ENCODE measurements around the gene JCHAIN.

The JCHAIN gene

GRCh38 chr4:70634482-70634881, 31.8 kb downstream of the JCHAIN start:
- no peaks in the 10 kb centered on the region for H3K9me3 ChIP-seq (ENCODE audit: insufficient read depth, low read length)
- H3K4me1 ChIP-seq (ENCODE audit: insufficient read depth, insufficient read length), result no peaks in the 10 kb centered on the region
- H3K9ac ChIP-seq (ENCODE audit: insufficient read length, low read depth), result no peak overlapping the region
- no peak overlapping the region for H3K4me3 ChIP-seq (ENCODE audit: insufficient read length, low read depth)
- H3K27me3 ChIP-seq (ENCODE audit: insufficient read depth, insufficient read length), result no peaks in the 10 kb centered on the region
- TF ChIP-seq SUZ12 (IDR thresholded peaks at IDR 0.05; ENCODE audit: extremely low read depth, insufficient read depth, insufficient read length) (no peak), YY1 (IDR thresholded peaks at IDR 0.05; ENCODE audit: insufficient read depth, insufficient read length) (no peak), ZNF274 (IDR thresholded peaks at IDR 0.05; ENCODE audit: low read depth, low read length) (no peak)
- DNase-seq (ENCODE audit: low read depth, low spot score), result no peak
- no peaks in the 10 kb centered on the region for H3K36me3 ChIP-seq (ENCODE audit: insufficient read depth, insufficient read length, low read length)

- no peak for TF ChIP-seq YY1 (IDR thresholded peaks at IDR 0.05; ENCODE audit: insufficient read depth, insufficient read length)
- TF ChIP-seq SUZ12 (IDR thresholded peaks at IDR 0.05; ENCODE audit: extremely low read depth, insufficient read depth, insufficient read length), result no peak
- no peak for TF ChIP-seq ZNF274 (IDR thresholded peaks at IDR 0.05; ENCODE audit: low read depth, low read length)
- no peak overlapping the region for H3K9ac ChIP-seq (ENCODE audit: insufficient read length, low read depth)
- no peaks in the 10 kb centered on the region for H3K9me3 ChIP-seq (ENCODE audit: insufficient read depth, low read length)
- no peaks in the 10 kb centered on the region for H3K27me3 ChIP-seq (ENCODE audit: insufficient read depth, insufficient read length)
- no peak for DNase-seq (ENCODE audit: low read depth, low spot score)
- H3K4me1 ChIP-seq (ENCODE audit: insufficient read depth, insufficient read length), result no peaks in the 10 kb centered on the region
- H3K4me3 ChIP-seq (ENCODE audit: insufficient read length, low read depth), result no peak overlapping the region
- no peaks in the 10 kb centered on the region for H3K36me3 ChIP-seq (ENCODE audit: insufficient read depth, insufficient read length, low read length)
Measured at GRCh38 chr4:70632028-70632427, 34.3 kb downstream of the JCHAIN start.

- Histone ChIP-seq H3K36me3 (ENCODE audit: insufficient read depth, insufficient read length, low read length) (no peaks in the 10 kb centered on the region), H3K9ac (ENCODE audit: insufficient read length, low read depth) (no peak overlapping the region), H3K9me3 (ENCODE audit: insufficient read depth, low read length) (no peaks in the 10 kb centered on the region), H3K4me3 (ENCODE audit: insufficient read length, low read depth) (no peak overlapping the region), H3K27me3 (ENCODE audit: insufficient read depth, insufficient read length) (no peaks in the 10 kb centered on the region), H3K4me1 (ENCODE audit: insufficient read depth, insufficient read length) (no peaks in the 10 kb centered on the region)
- no peak for TF ChIP-seq YY1 (IDR thresholded peaks at IDR 0.05; ENCODE audit: insufficient read depth, insufficient read length)
- no peak for TF ChIP-seq ZNF274 (IDR thresholded peaks at IDR 0.05; ENCODE audit: low read depth, low read length)
- TF ChIP-seq SUZ12 (IDR thresholded peaks at IDR 0.05; ENCODE audit: extremely low read depth, insufficient read depth, insufficient read length), result no peak
- no peak for DNase-seq (ENCODE audit: low read depth, low spot score)
Measured at GRCh38 chr4:70630162-70630561, 36.1 kb downstream of the JCHAIN start.

GRCh38 chr4:70629469-70630090, 36.7 kb downstream of the JCHAIN start:
- Histone ChIP-seq H3K9me3 (ENCODE audit: insufficient read depth, low read length) (no peaks in the 10 kb centered on the region), H3K4me1 (ENCODE audit: insufficient read depth, insufficient read length) (no peaks in the 10 kb centered on the region), H3K9ac (ENCODE audit: insufficient read length, low read depth) (no peak overlapping the region), H3K27me3 (ENCODE audit: insufficient read depth, insufficient read length) (no peaks in the 10 kb centered on the region), H3K36me3 (ENCODE audit: insufficient read depth, insufficient read length, low read length) (no peaks in the 10 kb centered on the region), H3K4me3 (ENCODE audit: insufficient read length, low read depth) (no peak overlapping the region)
- TF ChIP-seq YY1 (IDR thresholded peaks at IDR 0.05; ENCODE audit: insufficient read depth, insufficient read length) (no peak), ZNF274 (IDR thresholded peaks at IDR 0.05; ENCODE audit: low read depth, low read length) (no peak), SUZ12 (IDR thresholded peaks at IDR 0.05; ENCODE audit: extremely low read depth, insufficient read depth, insufficient read length) (no peak)
- no peak for DNase-seq (ENCODE audit: low read depth, low spot score)

GRCh38 chr4:70628444-70628843, 37.9 kb downstream of the JCHAIN start, which contains the start of gene ENAM:
TSS of gene ENAM (plus strand) at chr4:70628744. CDS start at chr4:70629501, 757 bp downstream.
- Histone ChIP-seq H3K9ac (ENCODE audit: insufficient read length, low read depth) (no peak within 1 kb of the TSS), H3K4me1 (ENCODE audit: insufficient read depth, insufficient read length) (no peaks in the 10 kb centered on the region), H3K27me3 (ENCODE audit: insufficient read depth, insufficient read length) (no peaks in the 10 kb centered on the region), H3K4me3 (ENCODE audit: insufficient read length, low read depth) (no peak within 1 kb of the TSS), H3K9me3 (ENCODE audit: insufficient read depth, low read length) (no peaks in the 10 kb centered on the region), H3K36me3 (ENCODE audit: insufficient read depth, insufficient read length, low read length) (no peaks in the 10 kb centered on the region)
- TF ChIP-seq ZNF274 (IDR thresholded peaks at IDR 0.05; ENCODE audit: low read depth, low read length) (no peak), YY1 (IDR thresholded peaks at IDR 0.05; ENCODE audit: insufficient read depth, insufficient read length) (no peak), SUZ12 (IDR thresholded peaks at IDR 0.05; ENCODE audit: extremely low read depth, insufficient read depth, insufficient read length) (no peak)
- DNase-seq (ENCODE audit: low read depth, low spot score), result no peak

- no peaks in the 10 kb centered on the region for H3K9me3 ChIP-seq (ENCODE audit: insufficient read depth, low read length)
- no peak overlapping the region for H3K9ac ChIP-seq (ENCODE audit: insufficient read length, low read depth)
- DNase-seq (ENCODE audit: low read depth, low spot score), result no peak
- no peaks in the 10 kb centered on the region for H3K36me3 ChIP-seq (ENCODE audit: insufficient read depth, insufficient read length, low read length)
- H3K4me3 ChIP-seq (ENCODE audit: insufficient read length, low read depth), result no peak overlapping the region
- H3K27me3 ChIP-seq (ENCODE audit: insufficient read depth, insufficient read length), result no peaks in the 10 kb centered on the region
- H3K4me1 ChIP-seq (ENCODE audit: insufficient read depth, insufficient read length), result no peaks in the 10 kb centered on the region
- TF ChIP-seq SUZ12 (IDR thresholded peaks at IDR 0.05; ENCODE audit: extremely low read depth, insufficient read depth, insufficient read length), result no peak
- no peak for TF ChIP-seq ZNF274 (IDR thresholded peaks at IDR 0.05; ENCODE audit: low read depth, low read length)
- TF ChIP-seq YY1 (IDR thresholded peaks at IDR 0.05; ENCODE audit: insufficient read depth, insufficient read length), result no peak
Measured at GRCh38 chr4:70627620-70628019, 38.7 kb downstream of the JCHAIN start.

GRCh38 chr4:70624226-70624793, 42.0 kb downstream of the JCHAIN start:
- Histone ChIP-seq H3K36me3 (ENCODE audit: insufficient read depth, insufficient read length, low read length) (no peaks in the 10 kb centered on the region), H3K4me1 (ENCODE audit: insufficient read depth, insufficient read length) (no peaks in the 10 kb centered on the region), H3K4me3 (ENCODE audit: insufficient read length, low read depth) (no peak overlapping the region), H3K9me3 (ENCODE audit: insufficient read depth, low read length) (no peaks in the 10 kb centered on the region), H3K9ac (ENCODE audit: insufficient read length, low read depth) (no peak overlapping the region), H3K27me3 (ENCODE audit: insufficient read depth, insufficient read length) (no peaks in the 10 kb centered on the region)
- no peak for DNase-seq (ENCODE audit: low read depth, low spot score)
- no peak for TF ChIP-seq YY1 (IDR thresholded peaks at IDR 0.05; ENCODE audit: insufficient read depth, insufficient read length)
- TF ChIP-seq ZNF274 (IDR thresholded peaks at IDR 0.05; ENCODE audit: low read depth, low read length), result no peak
- TF ChIP-seq SUZ12 (IDR thresholded peaks at IDR 0.05; ENCODE audit: extremely low read depth, insufficient read depth, insufficient read length), result no peak
